ENCODE results near the gene RBM47. TPM values are rescaled to one million over a fixed set of nuclear protein-coding genes. Genes with fewer than 3 reads are reported as not detected.

RBM47 gene
- total and polyA plus RNA-seq, 2 donors (not counting 1 experiment from before 2014, with no cell fraction given), result 5.6 to 12.9 TPM

DNA sequence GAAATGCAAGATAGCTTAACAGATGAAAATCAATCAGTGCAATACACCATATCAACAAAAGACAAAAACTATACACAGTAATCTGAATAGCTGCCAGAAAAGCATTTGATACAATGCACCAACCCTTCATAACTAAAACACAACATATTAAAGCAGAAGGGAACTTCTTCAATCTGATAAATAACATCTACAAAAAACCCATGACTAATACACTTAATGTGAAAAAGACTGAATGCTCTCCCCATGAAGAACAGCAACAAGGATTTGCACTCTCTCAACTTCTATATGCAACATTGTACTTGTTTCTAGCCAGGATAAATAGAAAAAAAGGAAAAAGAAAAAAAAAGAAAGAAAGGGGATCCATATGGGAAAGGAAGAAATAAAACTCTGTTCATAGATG, 139.7 kb downstream of the RBM47 start:
- Histone ChIP-seq H3K9ac (ENCODE audit: low read length) (no peak overlapping the region), H3K4me2 (replicated peaks; ENCODE audit: low read depth, low read length, poor library complexity, severe bottlenecking) (no peak overlapping the region), H3K79me2 (ENCODE audit: control insufficient read depth, insufficient read depth, low read length) (no peaks in the 10 kb centered on the region), H3K27ac (ENCODE audit: low read length in 2 of 2) (no peak overlapping the region), H4K20me1 (ENCODE audit: control insufficient read depth, insufficient read depth, low read length, poor library complexity, severe bottlenecking) (no peaks in the 10 kb centered on the region), H3K9me3 (ENCODE audit: control extremely low read depth in 1 of 3, control insufficient read depth in 2 of 3, insufficient read depth in 1 of 3, low read length in 2 of 3) (no peaks in the 10 kb centered on the region), H3K4me3 (ENCODE audit: control extremely low read depth in 1 of 5, extremely low read depth in 1 of 5, insufficient read depth in 1 of 5, low read depth in 2 of 5, low read length in 4 of 5) (no peak overlapping the region), H2AFZ (ENCODE audit: insufficient read depth, low read depth, low read length, poor library complexity, severe bottlenecking) (no peak overlapping the region), H3K36me3 (replicated peaks in 1 of 2; ENCODE audit: control extremely low read depth in 1 of 2, control insufficient read depth in 1 of 2, extremely low read depth in 1 of 2, insufficient read depth in 2 of 2, low read length in 1 of 2) (no peaks in the 10 kb centered on the region), H3K4me1 (ENCODE audit: control insufficient read depth in 2 of 2, insufficient read depth in 2 of 2, low read length in 2 of 2) (no peaks in the 10 kb centered on the region), H3K27me3 (replicated peaks in 1 of 4; ENCODE audit: control extremely low read depth in 1 of 4, control insufficient read depth in 3 of 4, insufficient read depth in 4 of 4, low read length in 3 of 4) (no peaks in the 10 kb centered on the region)
- no peak for ATAC-seq (ENCODE audit: low read depth)
- Mint-ChIP-seq H3K4me1 (peaks cover 2% of the 10 kb centered on the region), H3K4me3 (no peak overlapping the region), H3K27ac (no peak overlapping the region), H3K9me3 (ENCODE audit: insufficient read depth) (no peaks in the 10 kb centered on the region), H3K27me3 (no peaks in the 10 kb centered on the region)
- CTCF ChIA-PET, result no interaction called here
- no peak for DNase-seq
- TF ChIP-seq, protein P1, sequence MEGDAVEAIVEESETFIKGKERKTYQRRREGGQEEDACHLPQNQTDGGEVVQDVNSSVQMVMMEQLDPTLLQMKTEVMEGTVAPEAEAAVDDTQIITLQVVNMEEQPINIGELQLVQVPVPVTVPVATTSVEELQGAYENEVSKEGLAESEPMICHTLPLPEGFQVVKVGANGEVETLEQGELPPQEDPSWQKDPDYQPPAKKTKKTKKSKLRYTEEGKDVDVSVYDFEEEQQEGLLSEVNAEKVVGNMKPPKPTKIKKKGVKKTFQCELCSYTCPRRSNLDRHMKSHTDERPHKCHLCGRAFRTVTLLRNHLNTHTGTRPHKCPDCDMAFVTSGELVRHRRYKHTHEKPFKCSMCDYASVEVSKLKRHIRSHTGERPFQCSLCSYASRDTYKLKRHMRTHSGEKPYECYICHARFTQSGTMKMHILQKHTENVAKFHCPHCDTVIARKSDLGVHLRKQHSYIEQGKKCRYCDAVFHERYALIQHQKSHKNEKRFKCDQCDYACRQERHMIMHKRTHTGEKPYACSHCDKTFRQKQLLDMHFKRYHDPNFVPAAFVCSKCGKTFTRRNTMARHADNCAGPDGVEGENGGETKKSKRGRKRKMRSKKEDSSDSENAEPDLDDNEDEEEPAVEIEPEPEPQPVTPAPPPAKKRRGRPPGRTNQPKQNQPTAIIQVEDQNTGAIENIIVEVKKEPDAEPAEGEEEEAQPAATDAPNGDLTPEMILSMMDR (IDR thresholded peaks at IDR 0.05), result no peak
- TF ChIP-seq EZH2 (IDR thresholded peaks at IDR 0.05; ENCODE audit: borderline replicate concordance, insufficient read depth, low read depth, low read length, poor library complexity, severe bottlenecking), result no peak
- intact Hi-C loops (cut with micrococcal nuclease), result no loop called here
- POLR2A ChIA-PET, result no interaction called here

DNA sequence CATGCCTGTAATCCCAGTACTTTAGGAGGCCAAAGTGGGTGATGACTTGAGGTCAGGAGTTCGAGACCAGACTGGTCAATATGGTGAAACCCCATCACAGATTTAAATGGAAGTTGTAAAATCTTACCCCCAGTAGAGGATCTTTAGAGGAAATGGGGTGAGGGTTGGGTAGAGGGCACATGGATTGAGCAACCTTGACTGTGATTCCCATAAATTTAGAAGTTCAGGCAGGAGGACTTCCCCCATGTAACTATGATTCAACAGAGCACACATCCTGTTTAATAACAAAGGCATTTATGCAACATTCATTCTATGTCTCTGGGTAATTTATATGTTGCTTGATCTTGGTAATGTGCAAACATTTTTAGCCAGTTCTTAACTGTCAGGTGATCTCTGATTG, 143.1 kb downstream of the RBM47 start:
- ChIA-PET CTCF (interaction anchor here (0.6 kb wide), 1 partner anchor 431 kb away, joined by 3 read pairs; no protein-coding TSS in a partner anchor), POLR2A (no interaction called here)
- Histone ChIP-seq H3K4me2 (replicated peaks; ENCODE audit: low read depth, low read length, poor library complexity, severe bottlenecking) (no peak overlapping the region), H3K27ac (ENCODE audit: low read length in 2 of 2) (no peak overlapping the region), H3K4me3 (ENCODE audit: control extremely low read depth in 1 of 5, extremely low read depth in 1 of 5, insufficient read depth in 1 of 5, low read depth in 2 of 5, low read length in 4 of 5) (no peak overlapping the region), H3K4me1 (ENCODE audit: control insufficient read depth in 2 of 2, insufficient read depth in 2 of 2, low read length in 2 of 2) (no peaks in the 10 kb centered on the region), H3K9me3 (ENCODE audit: control extremely low read depth in 1 of 3, control insufficient read depth in 2 of 3, insufficient read depth in 1 of 3, low read length in 2 of 3) (no peaks in the 10 kb centered on the region), H2AFZ (ENCODE audit: insufficient read depth, low read depth, low read length, poor library complexity, severe bottlenecking) (no peak overlapping the region), H3K36me3 (replicated peaks in 1 of 2; ENCODE audit: control extremely low read depth in 1 of 2, control insufficient read depth in 1 of 2, extremely low read depth in 1 of 2, insufficient read depth in 2 of 2, low read length in 1 of 2) (no peaks in the 10 kb centered on the region), H3K27me3 (replicated peaks in 1 of 4; ENCODE audit: control extremely low read depth in 1 of 4, control insufficient read depth in 3 of 4, insufficient read depth in 4 of 4, low read length in 3 of 4) (no peaks in the 10 kb centered on the region), H3K79me2 (ENCODE audit: control insufficient read depth, insufficient read depth, low read length) (no peaks in the 10 kb centered on the region), H4K20me1 (ENCODE audit: control insufficient read depth, insufficient read depth, low read length, poor library complexity, severe bottlenecking) (no peaks in the 10 kb centered on the region), H3K9ac (ENCODE audit: low read length) (no peak overlapping the region)
- WGBS (ENCODE audit: insufficient coverage), result no CpG with 5 or more reads among the region's 1 CpG
- ATAC-seq (ENCODE audit: low read depth), result no peak
- intact Hi-C loops (cut with micrococcal nuclease), result no loop called here
- Mint-ChIP-seq H3K9me3 (ENCODE audit: insufficient read depth) (no peaks in the 10 kb centered on the region), H3K27ac (no peak overlapping the region), H3K27me3 (peaks cover 3% of the 10 kb centered on the region), H3K4me1 (peaks cover 2% of the 10 kb centered on the region), H3K4me3 (no peak overlapping the region)
- no peak for TF ChIP-seq EZH2 (IDR thresholded peaks at IDR 0.05; ENCODE audit: borderline replicate concordance, insufficient read depth, low read depth, low read length, poor library complexity, severe bottlenecking)
- TF ChIP-seq, protein P1 (IDR thresholded peaks at IDR 0.05), result no peak
- no peak for DNase-seq

All from B cell (primary cell).